Heart right ventricle (tissue), 16 donors: ENCODE data around the gene INSRR. TPM values are rescaled to one million over a fixed set of nuclear protein-coding genes. Genes with fewer than 3 reads are reported as not detected.

Experiments
- ATAC-seq, 8 donors: fragments of 200-7000 bp; cut with Tn5 transposase; one replicate each; pipeline ENCODE4 v1.9.1; 2020; ENCODE audit warnings: mild to moderate bottlenecking in 8 of 8, moderate library complexity in 8 of 8, moderate number of reproducible peaks in 1 of 8
- DNase-seq, 2 donors: peaks; one replicate each; pipeline ENCODE4 v3.0.0-alpha.2; 2020
- H3K27ac ChIP-seq, 10 donors: fragments of 200-600 bp; sonication (generic) in 2 of 10; one replicate each; pipeline versions ENCODE4 v1.5.0 to v1.8.0; 2020 to 2022; ENCODE audit warnings: mild to moderate bottlenecking in 3 of 10
- H3K27me3 ChIP-seq, 7 donors: fragments of 200-600 bp; one replicate each; pipeline ENCODE4 v1.8.0; 2021 to 2022; ENCODE audit warnings: mild to moderate bottlenecking in 2 of 7
- H3K36me3 ChIP-seq, 9 donors: fragments of 200-600 bp; sonication (generic) in 1 of 9; one replicate each; pipeline versions ENCODE4 v1.5.0 to v1.8.0; 2020 to 2022; ENCODE audit warnings: mild to moderate bottlenecking in 2 of 9
- H3K4me1 ChIP-seq, 9 donors: fragments of 200-600 bp; sonication (generic) in 1 of 9; one replicate each; pipeline versions ENCODE4 v1.5.0 to v1.8.0; 2020 to 2022; ENCODE audit warnings: mild to moderate bottlenecking in 4 of 9
- H3K4me3 ChIP-seq, 10 donors: fragments of 200-600 bp; sonication (generic) in 2 of 10; one replicate each; pipeline versions ENCODE4 v1.5.0 to v1.8.0; 2020 to 2022; ENCODE audit warnings: mild to moderate bottlenecking in 7 of 10, moderate library complexity in 2 of 10
- H3K9me3 ChIP-seq, 11 donors: fragments of 200-600 bp in 10 of 11; sonication (generic) in 2 of 11; one replicate each; pipeline versions ENCODE4 v1.5.0 to v1.8.0; 2013 to 2022; ENCODE audit warnings: mild to moderate bottlenecking in 2 of 11, control low read depth in 1 of 11, moderate library complexity in 1 of 11
- CTCF ChIP-seq, 9 donors: fragments of 200-600 bp; sonication (generic) in 2 of 9; IDR thresholded peaks; one replicate each; pipeline versions ENCODE4 v1.5.0 to v1.8.0; 2021 to 2022; ENCODE audit warnings: antibody characterized with exemption in 9 of 9, mild to moderate bottlenecking in 5 of 9, moderate library complexity in 1 of 9
- WGBS, 2 donors: extraction: QIAGEN DNeasy Blood & Tissue Kit; methylation state at CpG; one replicate each; pipeline ENCODE4 v1.1.7; 2013; ENCODE audit warnings: inconsistent platforms in 1 of 2; 5-methylcytosine and 5-hydroxymethylcytosine counted together
- intact Hi-C, 10 donors: fragments of 100-400 bp; cut with DNase I; formaldehyde crosslinking; loops; one replicate each; pipeline versions ENCODE4 v1.11.1 to v1.14.2; 2022
- polyA plus RNA-seq, 2 donors: library from polyadenylated mRNA; stranded (reverse); fragments of 200-250 nt; gene quantifications; one replicate each; pipeline ENCODE4 v1.2.3, GENCODE V29; 2013
- total RNA-seq, 10 donors: library from RNA; stranded (reverse); fragmentation: NEBNext Ultra II Directional in 3 of 10; extraction: Animal tissue kit (Norgen Biotek cat#: 25700) in 3 of 10; gene quantifications; one replicate each; pipeline versions ENCODE4 v1.2.1 to v1.2.4, GENCODE V29; 2021 to 2023
- donor health status: Arrhythmogenic right ventricular cardiomyopathy.
- donor health status: ischemic (EF 13 %, LVEDD 7.1; RV severe dilation, severe dysfunction).
- donor health status: healthy with polysubstance abuse.
- donor health status: DM: no; HTN: yes; CAD: no.
- donor health status: DM: no; HTN: no; CAD: no.
- donor health status: ischemic (EF 25% LVEDD 6.9; RV normal size, moderate dysfunction).
- donor health status: ischemic (EF 25% LVEDD 5.7; RV mildly dilated, moderate dysfunction).
- donor health status: healthy.
- donor health status: DM: yes; HTN: yes; CAD: no.
- donor health status: Ischemic cardiomyopathy.
- donor health status: ischemic (EF 35%, LVEDD 5.7; RV mildly dilated, moderate dysfunction).
- donor health status: nonischemic (EF 11% LVEDD 7.7; RV severe dilation, severe dysfunction).
- donor health status: DM: yes; HTN: yes; CAD: no.
- donor health status: PGD.
- donor health status: ischemic (EF 29% LVEDD 5.4; RV normal size, mild dysfunction).
- donor health status: nonischemic (EF 23%, LVEDD 6.1; RV moderate dilation, normal function).

INSRR gene
- total and polyA plus RNA-seq, 12 donors: 0.01 to 0.80 (median 0.07) TPM

GRCh38 chr1:156816561-156817328 lies 42.2 kb downstream of the INSRR start, which contains the start of gene SH2D2A:
Gene SH2D2A, minus strand, starts transcription at chr1:156816848. Its CDS starts 140 bp downstream, at chr1:156816708.
- ATAC-seq (peak; percentile 32 to 58 (median 51)), DNase-seq (peak; percentile 45 to 70)
- Histone ChIP-seq H3K36me3 (peaks cover 0 to 11% (median 0%) of the 10 kb centered on the region in 9 donors), H3K9me3 (no peaks in the 10 kb centered on the region), H3K4me1 (peaks cover 12 to 51% (median 23%) of the 10 kb centered on the region in 9 donors), H3K4me3 (peak within 1 kb of the TSS; percentile 1 to 56 (median 43)), H3K27ac (peak within 1 kb of the TSS; percentile 65 to 93 (median 77)), H3K27me3 (peaks cover 0 to 15% (median 4%) of the 10 kb centered on the region in 7 donors)
- intact Hi-C loops: loop anchor here in 1 of 10 donors (5.0 kb wide), 1 partner anchor 41 kb away; the partner anchor contains the start of gene INSRR
- no peak for TF ChIP-seq CTCF (IDR thresholded peaks at IDR 0.05)
- WGBS, 2 donors: 27 to 35% methylated on average over 10 of the region's 10 CpGs

GRCh38 chr1:156815961-156816422 lies 42.9 kb downstream of the INSRR start:
- Histone ChIP-seq H3K4me3 (peak overlapping the region; percentile 1 to 56 (median 43)), H3K9me3 (no peaks in the 10 kb centered on the region)
- ATAC-seq: peak in 4 of 8 donors; percentile 18 to 38 (median 30)

GRCh38 chr1:156815307-156815826 lies 43.5 kb downstream of the INSRR start:
- DNase-seq (peak; percentile 57 to 77), ATAC-seq (peak; percentile 80 to 88 (median 85))
- Histone ChIP-seq H3K27me3 (peaks cover 0 to 14% (median 4%) of the 10 kb centered on the region in 7 donors), H3K36me3 (peaks cover 0 to 11% (median 0%) of the 10 kb centered on the region in 9 donors), H3K9me3 (no peaks in the 10 kb centered on the region), H3K4me1 (peaks cover 12 to 51% (median 23%) of the 10 kb centered on the region in 9 donors), H3K27ac (peak overlapping the region; percentile 65 to 93 (median 77)), H3K4me3 (peak overlapping the region in 9 of 10 donors; percentile 30 to 56 (median 44))
- TF ChIP-seq CTCF (IDR thresholded peaks at IDR 0.05): no peak
- WGBS, 2 donors: 64 to 71% methylated on average over 5 of the region's 5 CpGs
- intact Hi-C loops: loop anchor here in 1 of 10 donors (5.0 kb wide), 1 partner anchor 42 kb away; the partner anchor contains the start of gene INSRR

More at GRCh38 chr1:156815961-156816422, 42.9 kb downstream of the INSRR start:
- Histone ChIP-seq H3K4me1 (peaks cover 12 to 51% (median 23%) of the 10 kb centered on the region in 9 donors), H3K27me3 (peaks cover 0 to 14% (median 4%) of the 10 kb centered on the region in 7 donors), H3K27ac (peak overlapping the region; percentile 65 to 93 (median 77)), H3K36me3 (peaks cover 0 to 11% (median 0%) of the 10 kb centered on the region in 9 donors)
- intact Hi-C loops: loop anchor here in 1 of 10 donors (5.0 kb wide), 1 partner anchor 41 kb away; the partner anchor contains the start of gene INSRR
- no peak for TF ChIP-seq CTCF (IDR thresholded peaks at IDR 0.05)
- WGBS, 2 donors: 58 to 60% methylated on average over 10 of the region's 10 CpGs
- no peak for DNase-seq
